Sigmoid colon (tissue), 4 donors: ENCODE measurements around the gene GABRB1.

Experiments
- POLR2AphosphoS5 ChIP-seq, 4 donors: sonication (generic); formaldehyde crosslinking; IDR thresholded peaks; one replicate each; pipeline ENCODE4 v1.6.1; 2017; ENCODE audit warnings: antibody characterized with exemption in 4 of 4
- TF ChIP-seq, protein P1 (sequence below), 4 experiments: fragments of 450-650 bp in 3 of 4; fragments of 200-600 bp in 1 of 4; IDR thresholded peaks; one replicate each; pipeline ENCODE4 v1.5.1; 2016 to 2019; ENCODE audit warnings: antibody characterized with exemption in 4 of 4, mild to moderate bottlenecking in 3 of 4, moderate library complexity in 2 of 4

DNA sequence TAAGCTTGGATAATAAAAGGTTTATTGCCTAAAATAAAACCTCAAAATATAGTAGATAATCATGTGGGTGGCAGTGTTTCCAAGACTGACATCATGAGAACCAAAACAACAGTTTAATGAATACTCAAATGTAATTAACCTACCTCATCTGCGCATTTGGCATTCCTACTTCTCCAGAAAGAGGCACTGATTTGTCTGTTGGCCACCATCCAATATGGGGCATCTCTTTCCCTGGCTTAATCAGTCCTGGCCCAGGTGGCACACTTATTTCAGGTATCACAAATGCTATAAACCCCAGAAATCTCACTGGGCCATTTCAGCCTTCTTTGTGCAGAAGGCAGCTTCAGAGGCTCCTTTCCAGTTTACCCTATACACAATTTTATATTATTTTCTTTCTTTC, 239.9 kb downstream of the GABRB1 start:
- TF ChIP-seq POLR2AphosphoS5 (IDR thresholded peaks at IDR 0.05) = no peak
- TF ChIP-seq, protein P1, sequence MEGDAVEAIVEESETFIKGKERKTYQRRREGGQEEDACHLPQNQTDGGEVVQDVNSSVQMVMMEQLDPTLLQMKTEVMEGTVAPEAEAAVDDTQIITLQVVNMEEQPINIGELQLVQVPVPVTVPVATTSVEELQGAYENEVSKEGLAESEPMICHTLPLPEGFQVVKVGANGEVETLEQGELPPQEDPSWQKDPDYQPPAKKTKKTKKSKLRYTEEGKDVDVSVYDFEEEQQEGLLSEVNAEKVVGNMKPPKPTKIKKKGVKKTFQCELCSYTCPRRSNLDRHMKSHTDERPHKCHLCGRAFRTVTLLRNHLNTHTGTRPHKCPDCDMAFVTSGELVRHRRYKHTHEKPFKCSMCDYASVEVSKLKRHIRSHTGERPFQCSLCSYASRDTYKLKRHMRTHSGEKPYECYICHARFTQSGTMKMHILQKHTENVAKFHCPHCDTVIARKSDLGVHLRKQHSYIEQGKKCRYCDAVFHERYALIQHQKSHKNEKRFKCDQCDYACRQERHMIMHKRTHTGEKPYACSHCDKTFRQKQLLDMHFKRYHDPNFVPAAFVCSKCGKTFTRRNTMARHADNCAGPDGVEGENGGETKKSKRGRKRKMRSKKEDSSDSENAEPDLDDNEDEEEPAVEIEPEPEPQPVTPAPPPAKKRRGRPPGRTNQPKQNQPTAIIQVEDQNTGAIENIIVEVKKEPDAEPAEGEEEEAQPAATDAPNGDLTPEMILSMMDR (IDR thresholded peaks at IDR 0.05) = no peak
